OCI-LY7 (cell line): ENCODE results near the gene SLMAP. TPM values are rescaled to one million over a fixed set of nuclear protein-coding genes. Genes with fewer than 3 reads are reported as not detected.
A peak's percentile ranks its signal among the peaks of the same experiment; 100 is the strongest.

Experiments used
- BruUV-seq: library from RNA; stranded (reverse); fragments of 400-500 nt; replicated peaks from 2 replicates; lab custom pipeline; 2021; lab: Mats Ljungman, UMichigan
- CTCF ChIA-PET: fragments of 300-600 bp; sonication (Branson Sonifier 250); formaldehyde crosslinking; loops from one replicate; lab custom pipeline; 2022; ENCODE audit warnings: antibody characterized with exemption; ENCODE audit not compliant: unreplicated experiment; lab: Charles Lee
- POLR2A ChIA-PET: fragments of 300-600 bp; sonication (Branson Sonifier 250); formaldehyde crosslinking; loops from one replicate; lab custom pipeline; 2022; ENCODE audit warnings: antibody characterized with exemption; lab: Charles Lee
- DNase-seq: peaks from one replicate; pipeline ENCODE4 v3.0.0-alpha.2; 2015; ENCODE audit warnings: low spot score
- H2AFZ ChIP-seq: fragments of 200-600 bp; sonication (generic), shearing (Covaris generic); 2 replicates; pipeline ENCODE4 v1.6.1; 2014; ENCODE audit warnings: mild to moderate bottlenecking, antibody characterized with exemption, low read length, moderate library complexity
- H3K27ac ChIP-seq: fragments of 200-600 bp; sonication (generic); 2 replicates; pipeline ENCODE4 v1.5.1; 2014; ENCODE audit warnings: mixed run types, low read depth, mild to moderate bottlenecking, moderate library complexity, low read length, inconsistent platforms; ENCODE audit not compliant: poor library complexity, severe bottlenecking
- H3K36me3 ChIP-seq: fragments of 200-600 bp; sonication (generic); 2 replicates; pipeline ENCODE4 v1.6.1; 2014; ENCODE audit warnings: mild to moderate bottlenecking, antibody characterized with exemption, low read length, moderate library complexity, mixed read lengths; ENCODE audit not compliant: insufficient read depth
- H3K4me1 ChIP-seq: fragments of 200-600 bp; sonication (generic); 2 replicates; pipeline ENCODE4 v1.5.1; 2014; ENCODE audit warnings: mild to moderate bottlenecking, low read length; ENCODE audit not compliant: insufficient read depth, poor library complexity, severe bottlenecking
- H3K4me2 ChIP-seq: fragments of 200-600 bp; sonication (generic); 2 replicates; pipeline ENCODE4 v1.6.1; 2014; ENCODE audit warnings: mild to moderate bottlenecking, low read length
- H3K4me3 ChIP-seq: fragments of 200-600 bp; sonication (generic); 2 replicates; pipeline ENCODE4 v1.5.1; 2014; ENCODE audit warnings: mild to moderate bottlenecking, low read depth, low read length; ENCODE audit not compliant: poor library complexity, severe bottlenecking
- H3K79me2 ChIP-seq: fragments of 200-600 bp; sonication (generic); 2 replicates; pipeline ENCODE4 v1.6.1; 2016; ENCODE audit warnings: low read depth, mild to moderate bottlenecking, low read length, moderate library complexity, mixed read lengths; ENCODE audit not compliant: insufficient read depth
- H3K9me2 ChIP-seq: fragments of 200-600 bp; sonication (generic); 2 replicates; pipeline ENCODE4 v1.6.1; 2016; ENCODE audit warnings: mild to moderate bottlenecking, low read length, mixed read lengths; ENCODE audit not compliant: insufficient read depth
- H3K9me3 ChIP-seq: fragments of 200-600 bp; sonication (generic); 2 replicates; pipeline ENCODE4 v1.6.1; 2014; ENCODE audit warnings: mild to moderate bottlenecking, mixed run types, low read length, mixed read lengths
- H4K20me1 ChIP-seq: fragments of 200-600 bp; sonication (generic); 2 replicates; pipeline ENCODE4 v1.6.1; 2014; ENCODE audit warnings: mild to moderate bottlenecking, antibody characterized with exemption, low read length, moderate library complexity, mixed read lengths; ENCODE audit not compliant: insufficient read depth
- EZH2phosphoT487 ChIP-seq: fragments of 200-600 bp; sonication (generic); IDR thresholded peaks from 2 replicates; pipeline ENCODE4 v1.6.1; 2018; ENCODE audit warnings: low read depth, borderline replicate concordance, mild to moderate bottlenecking, mixed run types, antibody characterized with exemption, low read length, moderate library complexity, mixed read lengths
- intact Hi-C: fragments of 100-400 bp; cut with micrococcal nuclease; formaldehyde crosslinking; loops from one replicate; pipeline ENCODE4 v1.10.0; 2022; ENCODE audit not compliant: unreplicated experiment
- total RNA-seq, 2 experiments: library from RNA; depleted of rRNA in 1 of 2; stranded (reverse); fragments of >200 nt in 1 of 2; shearing (Covaris generic) in 1 of 2; gene quantifications; 2 replicates each; pipeline ENCODE4 v1.2.3, GENCODE V29; 2014 to 2022
- TF ChIP-seq, protein P1 (sequence below): fragments of 200-600 bp; sonication (generic); conservative IDR thresholded peaks from 2 replicates; pipeline ENCODE4 v1.5.1; 2014; ENCODE audit warnings: mild to moderate bottlenecking, antibody characterized with exemption, low read length, moderate library complexity, mixed read lengths

SLMAP gene
- total RNA-seq, 2 experiments from 2014 or later = 41.6 to 68.4 TPM

DNA sequence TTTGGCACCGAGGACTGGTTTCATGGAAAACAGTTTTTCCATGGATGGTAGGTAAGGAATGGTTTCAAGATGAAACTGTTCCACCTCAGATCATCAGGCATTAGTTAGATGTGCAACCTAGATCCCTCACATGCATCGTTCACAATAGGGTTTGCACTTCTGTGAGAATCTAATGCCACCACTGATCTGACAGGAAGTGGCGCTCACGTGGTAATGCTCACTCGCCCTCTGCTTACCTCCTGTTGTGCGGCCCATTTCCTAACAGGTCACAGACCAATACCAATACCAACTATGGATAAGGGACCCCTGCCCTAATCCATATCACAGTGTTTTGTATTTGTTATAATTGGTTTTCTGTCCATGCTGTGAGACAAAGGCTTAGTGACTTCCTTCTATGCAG, 58.9 kb downstream of the SLMAP start:
- H3K4me1 ChIP-seq = peaks cover 9% of the 10 kb centered on the region
- H3K79me2 ChIP-seq = peaks cover 50% of the 10 kb centered on the region; the same call in 1 of the 2 replicates
- no peak overlapping the region for H3K27ac ChIP-seq
- 0 out of 2 replicates have a peak, but pooled peaks cover 8% of the 10 kb centered on the region for H4K20me1 ChIP-seq
- TF ChIP-seq, protein P1, sequence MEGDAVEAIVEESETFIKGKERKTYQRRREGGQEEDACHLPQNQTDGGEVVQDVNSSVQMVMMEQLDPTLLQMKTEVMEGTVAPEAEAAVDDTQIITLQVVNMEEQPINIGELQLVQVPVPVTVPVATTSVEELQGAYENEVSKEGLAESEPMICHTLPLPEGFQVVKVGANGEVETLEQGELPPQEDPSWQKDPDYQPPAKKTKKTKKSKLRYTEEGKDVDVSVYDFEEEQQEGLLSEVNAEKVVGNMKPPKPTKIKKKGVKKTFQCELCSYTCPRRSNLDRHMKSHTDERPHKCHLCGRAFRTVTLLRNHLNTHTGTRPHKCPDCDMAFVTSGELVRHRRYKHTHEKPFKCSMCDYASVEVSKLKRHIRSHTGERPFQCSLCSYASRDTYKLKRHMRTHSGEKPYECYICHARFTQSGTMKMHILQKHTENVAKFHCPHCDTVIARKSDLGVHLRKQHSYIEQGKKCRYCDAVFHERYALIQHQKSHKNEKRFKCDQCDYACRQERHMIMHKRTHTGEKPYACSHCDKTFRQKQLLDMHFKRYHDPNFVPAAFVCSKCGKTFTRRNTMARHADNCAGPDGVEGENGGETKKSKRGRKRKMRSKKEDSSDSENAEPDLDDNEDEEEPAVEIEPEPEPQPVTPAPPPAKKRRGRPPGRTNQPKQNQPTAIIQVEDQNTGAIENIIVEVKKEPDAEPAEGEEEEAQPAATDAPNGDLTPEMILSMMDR = no peak
- TF ChIP-seq EZH2phosphoT487 = no peak
- peaks cover 13% of the 10 kb centered on the region for H3K9me3 ChIP-seq
- H3K36me3 ChIP-seq = peaks cover 6% of the 10 kb centered on the region; the same call in 1 of the 2 replicates
- peak; percentile 39 for DNase-seq
- no peak overlapping the region for H2AFZ ChIP-seq
- no peak overlapping the region for H3K4me3 ChIP-seq
- intact Hi-C loops = no loop called here
- no TSS peak for BruUV-seq
- H3K4me2 ChIP-seq = peak overlapping the region; percentile 17
- H3K9me2 ChIP-seq = no peaks in the 10 kb centered on the region
- ChIA-PET CTCF (no interaction called here), POLR2A (no interaction called here)

DNA sequence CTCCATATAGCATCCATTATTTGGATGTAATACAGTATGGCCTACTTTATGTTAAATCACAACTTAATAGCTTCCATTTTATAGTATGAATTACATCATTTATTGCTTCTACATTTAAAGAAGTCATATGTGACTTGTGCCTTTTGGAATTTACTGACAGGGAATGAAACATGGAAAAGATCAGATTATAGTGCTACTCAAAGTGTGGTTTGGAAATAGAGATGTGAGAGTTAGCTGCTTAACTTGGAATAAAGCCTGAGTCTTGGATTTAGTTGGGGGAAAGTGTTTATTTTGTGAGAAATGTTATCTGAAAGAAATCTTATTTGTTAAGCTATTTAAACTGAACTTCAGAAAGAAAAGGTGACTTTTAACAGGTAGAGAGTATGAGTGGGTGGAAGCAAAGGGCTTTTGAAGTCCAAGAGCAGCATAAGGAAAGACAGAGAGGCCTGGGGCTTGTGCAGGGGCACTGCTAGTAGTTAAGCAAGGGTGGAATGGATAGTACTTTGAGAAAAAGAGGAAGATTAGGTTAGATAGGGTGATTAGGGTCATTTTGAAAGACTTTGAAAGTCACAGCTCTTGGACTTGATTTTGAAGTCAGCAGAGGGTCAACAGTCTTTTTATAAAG, 60.5 kb downstream of the SLMAP start:
- H2AFZ ChIP-seq = no peak overlapping the region
- no peak overlapping the region for H3K27ac ChIP-seq
- intact Hi-C loops = no loop called here
- no peak overlapping the region for H3K4me3 ChIP-seq
- BruUV-seq = no TSS peak
- peaks cover 12% of the 10 kb centered on the region for H3K9me3 ChIP-seq
- peaks cover 6% of the 10 kb centered on the region; the same call in 1 of the 2 replicates for H3K36me3 ChIP-seq
- peaks cover 44% of the 10 kb centered on the region; the same call in 1 of the 2 replicates for H3K79me2 ChIP-seq
- TF ChIP-seq, protein P1 = no peak
- TF ChIP-seq EZH2phosphoT487 = no peak
- H3K4me2 ChIP-seq = no peak overlapping the region
- no peaks in the 10 kb centered on the region for H3K9me2 ChIP-seq
- peaks cover 9% of the 10 kb centered on the region for H3K4me1 ChIP-seq
- DNase-seq = no peak
- H4K20me1 ChIP-seq = 0 out of 2 replicates have a peak, but pooled peaks cover 9% of the 10 kb centered on the region
- ChIA-PET CTCF (no interaction called here), POLR2A (interaction anchor here (1.0 to 1.3 kb wide), 2 partner anchors 9 to 10 kb away, joined by 4 to 6 read pairs; no protein-coding TSS in a partner anchor)

DNA sequence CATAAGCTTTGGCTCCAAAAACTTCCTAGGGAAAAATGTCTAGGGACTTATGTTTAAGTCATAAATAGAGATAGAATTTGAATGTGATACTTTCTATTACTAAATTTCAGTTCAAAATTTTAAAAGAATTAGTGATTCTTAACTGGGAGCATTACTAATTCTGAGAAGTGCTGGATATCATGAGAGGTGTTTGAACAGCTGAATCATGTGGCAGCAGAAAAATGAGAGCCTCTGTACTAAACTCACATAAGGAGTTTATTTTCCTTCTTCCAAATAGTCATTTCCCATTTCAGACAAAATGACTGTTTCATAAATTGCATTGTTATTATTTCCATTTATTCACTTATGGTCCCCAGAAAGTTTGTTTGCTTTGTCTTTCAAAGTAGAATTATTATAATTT, 62.7 kb downstream of the SLMAP start:
- TF ChIP-seq, protein P1 = no peak
- no peak for TF ChIP-seq EZH2phosphoT487
- Histone ChIP-seq H3K4me2 (no peak overlapping the region), H4K20me1 (0 out of 2 replicates have a peak, but pooled peaks cover 13% of the 10 kb centered on the region), H3K4me1 (peaks cover 9% of the 10 kb centered on the region), H3K9me2 (no peaks in the 10 kb centered on the region), H3K79me2 (peaks cover 25% of the 10 kb centered on the region; the same call in 1 of the 2 replicates), H3K36me3 (no peaks in the 10 kb centered on the region), H3K27ac (no peak overlapping the region), H2AFZ (no peak overlapping the region), H3K4me3 (no peak overlapping the region), H3K9me3 (no peaks in the 10 kb centered on the region)
- BruUV-seq = no TSS peak
- DNase-seq = no peak
- POLR2A ChIA-PET = interaction anchor here (0.6 kb wide), 1 partner anchor 30 kb away, joined by 3 read pairs; no protein-coding TSS in a partner anchor
- CTCF ChIA-PET = no interaction called here
- intact Hi-C loops = no loop called here
